ENCODE data around the gene CDH7.

CDH7 gene

DNA sequence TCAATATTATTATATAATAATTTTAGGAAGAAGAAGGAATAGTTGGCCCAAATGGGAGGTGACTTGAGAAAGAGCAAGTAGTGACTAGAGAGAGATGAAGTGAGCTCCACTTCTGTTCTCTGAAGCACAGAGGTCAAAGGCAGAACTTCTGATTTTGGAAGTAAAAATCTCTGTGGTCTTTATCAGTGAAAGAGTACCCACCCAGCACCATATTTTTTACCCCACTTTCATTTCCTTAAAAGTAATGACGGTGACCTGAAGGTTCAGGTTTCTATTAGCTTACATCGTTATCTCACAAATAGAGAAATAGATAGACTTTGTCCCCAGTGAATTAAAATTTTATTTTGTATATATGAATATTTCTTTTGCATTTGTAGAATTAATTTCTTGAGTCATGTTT lies 95.3 kb downstream of the CDH7 start:
- TF ChIP-seq POLR2A (IDR thresholded peaks at IDR 0.05; ENCODE audit: low read depth, low read length), result no peak
- TF ChIP-seq TAF1 (IDR thresholded peaks at IDR 0.05; ENCODE audit: borderline replicate concordance, low read depth, low read length), result no peak
- no peak for TF ChIP-seq POLR2AphosphoS5 (IDR thresholded peaks at IDR 0.05; ENCODE audit: low read depth, low read length)
- DNase-seq (ENCODE audit: insufficient read length) (no peak), FAIRE-seq (no peak)

DNA sequence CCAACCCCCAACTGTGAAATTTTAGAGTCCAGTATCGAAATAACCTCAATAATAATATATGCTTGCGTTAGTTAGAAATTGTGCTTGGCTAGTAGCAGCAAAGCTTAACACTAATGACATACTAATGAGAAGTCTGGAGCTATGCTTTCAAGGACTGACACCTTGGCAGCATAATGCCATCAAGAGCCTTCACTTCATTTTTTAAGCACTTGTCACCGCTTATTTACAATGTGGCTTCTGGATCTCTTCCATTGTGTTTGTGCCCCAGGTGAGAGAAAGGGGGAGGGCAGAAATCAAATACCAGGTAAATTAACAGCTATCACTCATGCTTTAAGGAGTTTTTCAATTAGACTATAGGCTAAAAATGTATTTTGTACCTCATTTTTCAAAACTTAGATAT lies 101.5 kb downstream of the CDH7 start:
- no peak for DNase-seq (ENCODE audit: insufficient read length)
- TF ChIP-seq POLR2A (IDR thresholded peaks at IDR 0.05; ENCODE audit: low read depth, low read length), result no peak
- TF ChIP-seq TAF1 (IDR thresholded peaks at IDR 0.05; ENCODE audit: borderline replicate concordance, low read depth, low read length), result no peak
- no peak for TF ChIP-seq POLR2AphosphoS5 (IDR thresholded peaks at IDR 0.05; ENCODE audit: low read depth, low read length)
- no peak for FAIRE-seq

DNA sequence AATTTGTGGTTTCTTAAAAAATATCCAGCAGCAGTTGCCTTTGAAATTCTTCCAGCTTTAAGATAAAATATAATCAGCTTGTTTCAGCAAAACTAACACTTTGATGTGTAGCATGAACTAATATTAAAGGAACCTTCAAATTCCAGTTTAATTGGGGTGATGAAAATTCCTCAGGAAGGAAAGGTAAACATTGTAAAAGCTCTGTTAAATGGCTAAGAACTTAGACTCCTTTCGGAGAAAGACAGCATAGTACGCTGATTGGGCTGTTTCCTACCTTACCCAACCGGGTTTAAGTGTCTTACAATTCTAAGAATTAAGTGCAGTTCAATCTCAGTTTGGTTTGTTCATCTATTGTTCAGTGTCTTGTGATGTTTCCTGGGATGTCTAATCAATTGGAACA lies 108.3 kb downstream of the CDH7 start:
- TF ChIP-seq TAF1 (IDR thresholded peaks at IDR 0.05; ENCODE audit: borderline replicate concordance, low read depth, low read length) (no peak), POLR2AphosphoS5 (IDR thresholded peaks at IDR 0.05; ENCODE audit: low read depth, low read length) (no peak), POLR2A (IDR thresholded peaks at IDR 0.05; ENCODE audit: low read depth, low read length) (no peak)
- no peak for DNase-seq (ENCODE audit: insufficient read length)
- FAIRE-seq, result no peak

DNA sequence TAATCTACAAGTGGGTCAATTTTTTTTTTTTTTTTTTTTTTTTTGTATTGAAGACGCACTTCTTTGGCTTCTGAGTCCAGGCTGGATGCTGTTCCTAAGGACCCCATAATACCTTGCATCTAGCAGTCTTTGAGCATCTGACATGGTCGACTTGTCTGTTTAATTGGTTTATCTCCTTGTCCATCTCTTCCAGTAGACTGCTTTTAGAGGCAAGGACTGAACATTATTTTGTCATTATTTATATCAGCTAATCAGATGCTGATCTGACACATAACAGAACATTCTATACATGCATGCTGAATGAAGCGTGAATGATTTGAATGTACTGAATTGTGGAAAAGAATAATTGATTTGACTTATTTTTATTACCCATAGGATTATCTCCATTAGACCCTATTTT lies 118.7 kb downstream of the CDH7 start:
- FAIRE-seq (no peak), DNase-seq (ENCODE audit: insufficient read length) (no peak)
- TF ChIP-seq POLR2AphosphoS5 (IDR thresholded peaks at IDR 0.05; ENCODE audit: low read depth, low read length), result no peak
- no peak for TF ChIP-seq POLR2A (IDR thresholded peaks at IDR 0.05; ENCODE audit: low read depth, low read length)
- TF ChIP-seq TAF1 (IDR thresholded peaks at IDR 0.05; ENCODE audit: borderline replicate concordance, low read depth, low read length), result no peak

DNA sequence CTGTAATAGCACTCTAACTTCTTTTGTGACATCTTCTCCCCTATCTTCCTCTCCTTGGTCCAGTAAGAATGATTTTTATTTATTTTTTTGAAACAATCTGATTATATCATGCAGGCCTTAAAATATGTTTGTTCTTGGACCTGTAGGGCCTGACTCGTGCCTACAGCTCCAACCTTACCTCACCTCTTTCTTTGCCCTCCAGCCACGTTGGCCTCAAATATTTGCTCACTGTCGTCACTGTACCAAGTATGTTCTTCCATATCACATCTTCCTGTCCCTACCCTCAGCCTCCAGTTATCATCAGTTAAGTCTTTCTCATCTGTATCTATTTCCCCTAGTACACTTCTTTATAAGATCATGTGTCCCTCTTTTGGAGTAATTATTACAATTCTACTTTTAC lies 125.5 kb downstream of the CDH7 start:
- FAIRE-seq (no peak), DNase-seq (ENCODE audit: insufficient read length) (no peak)
- TF ChIP-seq TAF1 (IDR thresholded peaks at IDR 0.05; ENCODE audit: borderline replicate concordance, low read depth, low read length) (no peak), POLR2AphosphoS5 (IDR thresholded peaks at IDR 0.05; ENCODE audit: low read depth, low read length) (no peak), POLR2A (IDR thresholded peaks at IDR 0.05; ENCODE audit: low read depth, low read length) (no peak)

DNA sequence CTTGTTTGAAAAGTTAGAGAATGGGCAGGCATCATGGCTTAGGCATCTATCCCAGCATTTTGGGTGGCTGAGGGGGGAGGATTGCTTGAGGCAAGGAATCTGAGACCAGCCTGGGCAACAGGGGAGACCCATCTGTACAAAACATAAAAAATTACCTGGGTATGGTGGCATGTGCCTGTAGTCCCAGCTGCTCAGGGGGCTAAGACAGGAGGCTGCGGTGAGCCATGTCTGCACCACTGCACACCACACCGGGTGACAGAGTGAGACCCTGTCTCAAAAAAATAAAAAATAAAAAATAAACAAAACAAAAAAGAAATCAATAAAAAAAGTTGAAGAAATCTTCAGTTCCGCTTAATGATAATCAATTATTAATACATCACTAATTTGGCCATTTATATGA lies 146.5 kb downstream of the CDH7 start:
- no peak for TF ChIP-seq TAF1 (IDR thresholded peaks at IDR 0.05; ENCODE audit: borderline replicate concordance, low read depth, low read length)
- TF ChIP-seq POLR2AphosphoS5 (IDR thresholded peaks at IDR 0.05; ENCODE audit: low read depth, low read length), result no peak
- TF ChIP-seq POLR2A (IDR thresholded peaks at IDR 0.05; ENCODE audit: low read depth, low read length), result no peak
- FAIRE-seq, result no peak

DNA sequence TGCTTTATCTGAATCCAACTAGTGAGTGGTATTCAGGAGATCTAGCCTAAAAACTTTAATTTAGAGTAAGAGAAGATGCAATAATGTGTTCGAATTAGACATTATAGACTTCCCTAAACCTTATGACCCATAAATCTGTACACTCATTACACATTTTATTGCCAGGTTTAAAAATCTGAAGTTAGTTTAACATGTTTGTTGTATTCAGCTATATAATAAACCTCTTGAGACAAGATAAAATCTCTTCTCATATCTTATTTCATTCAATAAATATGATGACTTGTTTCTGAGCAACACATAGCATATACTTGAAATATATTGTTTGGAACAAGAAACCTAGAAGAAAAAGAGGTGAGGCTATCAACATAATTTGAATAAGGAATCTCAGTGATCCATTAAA lies 150.7 kb downstream of the CDH7 start:
- FAIRE-seq, result no peak
- DNase-seq (ENCODE audit: insufficient read length), result no peak
- TF ChIP-seq POLR2A (IDR thresholded peaks at IDR 0.05; ENCODE audit: low read depth, low read length) (no peak), TAF1 (IDR thresholded peaks at IDR 0.05; ENCODE audit: borderline replicate concordance, low read depth, low read length) (no peak), POLR2AphosphoS5 (IDR thresholded peaks at IDR 0.05; ENCODE audit: low read depth, low read length) (no peak)

More for the DNA sequence above, 146.5 kb downstream of the CDH7 start:
- DNase-seq (ENCODE audit: insufficient read length), result no peak

DNA sequence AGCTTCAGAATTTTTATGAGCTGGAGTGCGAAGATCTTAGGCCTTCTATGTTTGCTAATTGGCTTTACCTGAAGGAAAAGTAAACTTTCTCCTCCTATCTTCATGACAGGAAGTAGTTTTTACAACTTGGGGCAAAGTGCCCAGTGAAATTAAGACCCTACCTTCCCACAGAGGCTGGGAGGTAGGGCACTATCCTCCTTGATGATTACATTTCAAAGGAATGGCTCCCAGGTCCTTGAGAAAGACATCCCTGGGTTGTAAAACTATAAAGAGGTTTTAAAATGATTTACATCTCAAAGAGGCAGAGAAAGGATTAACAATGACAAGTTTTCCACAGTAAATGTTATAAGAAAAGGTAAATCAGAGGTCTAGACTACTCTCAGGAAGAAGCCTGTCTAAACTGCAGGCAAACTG lies 155.8 kb downstream of the CDH7 start:
- TF ChIP-seq POLR2AphosphoS5 (IDR thresholded peaks at IDR 0.05; ENCODE audit: low read depth, low read length) (no peak), POLR2A (IDR thresholded peaks at IDR 0.05; ENCODE audit: low read depth, low read length) (no peak), TAF1 (IDR thresholded peaks at IDR 0.05; ENCODE audit: borderline replicate concordance, low read depth, low read length) (no peak)
- FAIRE-seq (no peak), DNase-seq (ENCODE audit: insufficient read length) (no peak)

DNA sequence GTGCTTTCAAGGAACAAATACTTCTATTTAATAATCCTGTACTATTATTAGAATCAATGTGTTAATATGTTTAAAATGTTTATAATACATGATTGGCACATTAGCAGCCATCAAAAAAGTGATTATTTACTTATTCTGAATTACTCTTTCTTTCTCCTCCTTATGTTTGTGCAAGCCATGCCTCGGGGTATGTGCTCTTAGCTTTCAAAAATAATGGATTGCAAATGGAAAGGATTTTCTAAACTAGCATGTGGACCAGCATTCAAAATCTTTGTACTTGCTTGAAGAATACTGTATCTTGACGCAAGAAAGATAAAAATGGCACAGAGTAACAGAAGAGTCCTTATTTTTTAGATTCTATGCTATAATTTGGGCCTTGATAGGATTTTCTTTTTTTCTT lies 156.5 kb downstream of the CDH7 start:
- TF ChIP-seq TAF1 (IDR thresholded peaks at IDR 0.05; ENCODE audit: borderline replicate concordance, low read depth, low read length) (no peak), POLR2A (IDR thresholded peaks at IDR 0.05; ENCODE audit: low read depth, low read length) (no peak), POLR2AphosphoS5 (IDR thresholded peaks at IDR 0.05; ENCODE audit: low read depth, low read length) (no peak)
- no peak for DNase-seq (ENCODE audit: insufficient read length)
- FAIRE-seq, result no peak

DNA sequence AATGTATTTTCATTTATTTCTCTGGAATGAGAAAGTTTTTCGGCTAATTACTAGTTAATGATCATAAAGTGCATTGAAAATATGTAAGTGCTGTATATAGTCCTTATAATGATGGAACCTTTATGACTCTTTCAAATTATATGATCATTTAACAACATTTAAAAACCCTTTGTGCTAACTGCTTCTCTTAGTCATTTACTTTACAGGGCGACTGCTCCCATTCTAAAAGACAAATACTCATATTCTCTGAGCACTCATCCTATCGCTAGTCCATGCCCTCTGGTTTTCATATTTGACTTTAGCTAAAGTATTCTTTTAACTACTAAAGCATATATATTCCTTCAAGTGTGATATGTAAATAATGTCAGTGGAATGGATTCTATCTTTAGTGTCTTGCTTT lies 168.2 kb downstream of the CDH7 start:
- TF ChIP-seq POLR2A (IDR thresholded peaks at IDR 0.05; ENCODE audit: low read depth, low read length), result no peak
- TF ChIP-seq POLR2AphosphoS5 (IDR thresholded peaks at IDR 0.05; ENCODE audit: low read depth, low read length), result no peak
- TF ChIP-seq TAF1 (IDR thresholded peaks at IDR 0.05; ENCODE audit: borderline replicate concordance, low read depth, low read length), result no peak
- FAIRE-seq (no peak), DNase-seq (ENCODE audit: insufficient read length) (no peak)

DNA sequence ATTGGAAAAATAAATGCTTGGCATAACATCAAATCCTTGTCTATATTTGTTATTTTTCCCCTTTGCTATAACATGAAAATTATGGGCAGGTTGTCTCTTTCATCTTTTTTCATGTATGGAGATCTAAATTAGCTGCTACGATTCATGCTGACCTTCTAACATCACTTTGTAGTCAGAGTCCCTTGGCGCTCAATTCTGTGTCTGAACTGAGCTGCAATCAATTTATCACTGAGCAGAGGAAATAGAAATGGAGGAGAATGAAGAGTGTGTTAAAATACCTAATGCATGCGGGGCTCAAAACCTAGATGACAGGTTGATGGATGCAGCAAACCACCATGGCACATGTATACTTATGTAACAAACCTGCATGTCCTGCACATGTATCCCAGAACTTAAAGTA lies 168.9 kb downstream of the CDH7 start:
- TF ChIP-seq TAF1 (IDR thresholded peaks at IDR 0.05; ENCODE audit: borderline replicate concordance, low read depth, low read length) (no peak), POLR2A (IDR thresholded peaks at IDR 0.05; ENCODE audit: low read depth, low read length) (no peak), POLR2AphosphoS5 (IDR thresholded peaks at IDR 0.05; ENCODE audit: low read depth, low read length) (no peak)
- no peak for DNase-seq (ENCODE audit: insufficient read length)
- no peak for FAIRE-seq

DNA sequence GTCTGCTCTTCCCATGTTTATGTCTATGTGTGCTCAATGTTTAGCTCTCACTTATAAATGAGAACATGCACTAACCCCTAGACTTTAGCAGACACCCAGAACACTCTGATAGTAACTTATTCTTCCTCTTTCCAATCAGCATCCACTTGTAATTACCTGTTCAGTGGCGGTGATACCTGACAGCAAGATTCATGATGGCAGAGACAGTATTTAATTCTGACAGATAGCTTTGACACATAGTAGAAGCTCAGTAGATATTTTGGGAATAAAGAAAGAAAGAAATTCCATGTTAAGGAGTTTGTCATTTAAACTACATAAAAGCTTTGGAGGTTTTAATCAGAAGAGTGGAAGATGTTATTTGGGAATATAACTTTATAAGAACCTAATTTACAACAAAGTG lies 171.3 kb downstream of the CDH7 start:
- no peak for DNase-seq (ENCODE audit: insufficient read length)
- FAIRE-seq, result no peak
- TF ChIP-seq TAF1 (IDR thresholded peaks at IDR 0.05; ENCODE audit: borderline replicate concordance, low read depth, low read length) (no peak), POLR2A (IDR thresholded peaks at IDR 0.05; ENCODE audit: low read depth, low read length) (no peak), POLR2AphosphoS5 (IDR thresholded peaks at IDR 0.05; ENCODE audit: low read depth, low read length) (no peak)

DNA sequence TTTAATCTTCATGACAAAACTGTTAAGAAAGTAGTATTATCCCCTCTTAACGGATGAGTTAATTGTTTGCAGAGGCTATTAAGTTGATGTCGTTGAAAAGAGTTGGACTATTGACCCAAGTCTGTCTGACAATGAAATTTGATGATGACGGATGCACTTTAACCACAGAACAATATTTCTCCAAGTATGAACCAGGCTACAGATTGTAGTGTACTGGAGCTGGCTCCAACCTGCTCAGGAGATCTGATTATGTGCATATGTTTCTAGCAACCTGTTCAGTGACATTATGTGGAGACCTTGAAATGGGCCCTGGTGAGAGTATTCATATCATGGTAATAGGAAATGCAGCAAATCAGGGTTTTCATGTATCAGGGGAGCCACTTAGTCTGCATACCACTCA lies 174.1 kb downstream of the CDH7 start:
- no peak for TF ChIP-seq POLR2A (IDR thresholded peaks at IDR 0.05; ENCODE audit: low read depth, low read length)
- TF ChIP-seq TAF1 (IDR thresholded peaks at IDR 0.05; ENCODE audit: borderline replicate concordance, low read depth, low read length), result no peak
- TF ChIP-seq POLR2AphosphoS5 (IDR thresholded peaks at IDR 0.05; ENCODE audit: low read depth, low read length), result no peak
- FAIRE-seq (no peak), DNase-seq (ENCODE audit: insufficient read length) (no peak)
